H1 (cell line): ENCODE results near the gene FAAP100. TPM values are rescaled to one million over a fixed set of nuclear protein-coding genes. Genes with fewer than 3 reads are reported as not detected.

ENCODE experiments used
- CTCF ChIA-PET: fragments of 300-600 bp; sonication (Branson Sonifier 250); formaldehyde crosslinking; loops from one replicate; lab custom pipeline; 2021; ENCODE audit not compliant: partially characterized antibody; lab: Charles Lee
- POLR2A ChIA-PET: fragments of 300-600 bp; sonication (Branson Sonifier 250); formaldehyde crosslinking; loops from one replicate; lab custom pipeline; 2021; ENCODE audit warnings: inconsistent platforms; ENCODE audit not compliant: partially characterized antibody; lab: Charles Lee
- DNase-seq, 2 experiments: peaks; one replicate each; pipeline versions ENCODE4 v3.0.0 to v3.0.0-alpha.2; 2010 to 2022; ENCODE audit warnings: low spot score in 2 of 2, low read depth in 1 of 2, mixed read lengths in 1 of 2
- FAIRE-seq: peaks from 2 replicates; lab custom pipeline; 2011; peaks lifted over from hg19 to GRCh38; lab: Jason Lieb, UNC
- H2AFZ ChIP-seq: 2 replicates; pipeline ENCODE4 v1.8.1; 2012; ENCODE audit warnings: low read length, inconsistent platforms
- H2AK5ac ChIP-seq: 2 replicates; pipeline ENCODE4 v1.6.1; 2013; ENCODE audit warnings: low read depth, low read length
- H2BK120ac ChIP-seq: replicated peaks from 2 replicates; pipeline ENCODE3; 2013; ENCODE audit warnings: low read depth, low read length, inconsistent platforms
- H2BK12ac ChIP-seq: 2 replicates; pipeline ENCODE4 v1.6.1; 2013; ENCODE audit warnings: low read depth, low read length
- H2BK15ac ChIP-seq: 2 replicates; pipeline ENCODE4 v1.6.1; 2013; ENCODE audit warnings: low read length
- H2BK20ac ChIP-seq: 2 replicates; pipeline ENCODE4 v1.6.1; 2013; ENCODE audit warnings: low read length
- H2BK5ac ChIP-seq: 2 replicates; pipeline ENCODE4 v1.6.1; 2013; ENCODE audit warnings: low read depth, low read length
- H3K14ac ChIP-seq: 2 replicates; pipeline ENCODE4 v1.6.1; 2013; ENCODE audit warnings: inconsistent platforms; ENCODE audit not compliant: insufficient read length
- H3K18ac ChIP-seq: 2 replicates; pipeline ENCODE4 v1.6.1; 2013; ENCODE audit warnings: low read length; ENCODE audit errors: extremely low read depth
- H3K23ac ChIP-seq: 2 replicates; pipeline ENCODE4 v1.6.1; 2013; ENCODE audit warnings: inconsistent platforms; ENCODE audit not compliant: insufficient read length
- H3K23me2 ChIP-seq: 2 replicates; pipeline ENCODE4 v1.6.1; 2013; ENCODE audit warnings: low read depth, low read length
- H3K27ac ChIP-seq: 2 replicates; pipeline ENCODE4 v1.6.1; 2011; ENCODE audit warnings: low read depth, low read length, inconsistent platforms
- H3K27me3 ChIP-seq, 4 experiments: replicated peaks in 1 of 4; 1 replicate in 1 of 4; 2 replicates in 3 of 4; pipeline versions ENCODE4 v1.6.1 to v1.8.1; 2011 to 2013; ENCODE audit warnings: low read length in 3 of 4, mild to moderate bottlenecking in 3 of 4, inconsistent platforms in 2 of 4, mixed read lengths in 2 of 4, moderate library complexity in 1 of 4; ENCODE audit not compliant: control insufficient read depth in 3 of 4, insufficient read depth in 3 of 4; ENCODE audit errors: extremely low read depth in 1 of 4
- H3K36me3 ChIP-seq, 4 experiments: 2 replicates each; pipeline versions ENCODE4 v1.6.1 to v1.8.1; 2011 to 2013; ENCODE audit warnings: mild to moderate bottlenecking in 4 of 4, low read length in 3 of 4, moderate library complexity in 2 of 4, control low read depth in 1 of 4, inconsistent platforms in 1 of 4; ENCODE audit not compliant: insufficient read depth in 4 of 4, control insufficient read depth in 2 of 4
- H3K4ac ChIP-seq: replicated peaks from 2 replicates; pipeline ENCODE3; 2013; ENCODE audit warnings: low read length, low read depth, mixed read lengths, inconsistent platforms; ENCODE audit not compliant: insufficient read length
- H3K4me1 ChIP-seq, 4 experiments: replicated peaks in 1 of 4; 1 replicate in 1 of 4; 2 replicates in 3 of 4; pipeline versions ENCODE4 v1.6.1 to v1.8.1; 2011 to 2013; ENCODE audit warnings: low read length in 3 of 4, inconsistent platforms in 2 of 4, mixed read lengths in 1 of 4; ENCODE audit not compliant: insufficient read depth in 4 of 4, control insufficient read depth in 3 of 4
- H3K4me2 ChIP-seq, 2 experiments: 2 replicates each; pipeline versions ENCODE4 v1.6.1 to v1.8.1; 2011 to 2013; ENCODE audit warnings: low read depth in 2 of 2, low read length in 2 of 2, control low read depth in 1 of 2, inconsistent platforms in 1 of 2, mild to moderate bottlenecking in 1 of 2; ENCODE audit not compliant: insufficient read depth in 1 of 2
- H3K4me3 ChIP-seq, 4 experiments: fragments of 200-600, 300-600 bp in 1 of 4; sonication (generic), shearing (Covaris generic), sonication (Bioruptor Twin) in 1 of 4; 2 replicates each; pipeline versions ENCODE4 v1.5.1 to v1.8.1; 2011 to 2016; ENCODE audit warnings: low read length in 4 of 4, low read depth in 3 of 4, control low read depth in 2 of 4, inconsistent platforms in 2 of 4, mild to moderate bottlenecking in 2 of 4, mixed read lengths in 1 of 4, moderate library complexity in 1 of 4; ENCODE audit not compliant: insufficient read depth in 2 of 4; ENCODE audit errors: extremely low read depth in 1 of 4
- H3K56ac ChIP-seq: replicated peaks from 2 replicates; pipeline ENCODE3; 2013; ENCODE audit warnings: low read depth, mild to moderate bottlenecking, mixed read lengths, low read length, inconsistent platforms; ENCODE audit not compliant: insufficient read length
- H3K79me1 ChIP-seq: 2 replicates; pipeline ENCODE4 v1.6.1; 2013; ENCODE audit warnings: low read depth, low read length, control low read depth
- H3K79me2 ChIP-seq, 2 experiments: 2 replicates each; pipeline versions ENCODE4 v1.6.1 to v1.8.1; 2012 to 2013; ENCODE audit warnings: low read length in 2 of 2, mild to moderate bottlenecking in 2 of 2, inconsistent platforms in 1 of 2; ENCODE audit not compliant: insufficient read depth in 2 of 2, control insufficient read depth in 1 of 2
- H3K9ac ChIP-seq, 4 experiments: replicated peaks in 1 of 4; 1 replicate in 1 of 4; 2 replicates in 3 of 4; pipeline versions ENCODE4 v1.6.1 to v1.8.1; 2011 to 2013; ENCODE audit warnings: low read depth in 3 of 4, low read length in 3 of 4, control low read depth in 2 of 4, mild to moderate bottlenecking in 2 of 4, moderate library complexity in 2 of 4, inconsistent platforms in 1 of 4; ENCODE audit errors: extremely low read depth in 1 of 4
- H3K9me3 ChIP-seq, 2 experiments: 2 replicates each; pipeline versions ENCODE4 v1.6.1 to v1.8.1; 2012 to 2013; ENCODE audit warnings: mild to moderate bottlenecking in 2 of 2, moderate library complexity in 2 of 2, control low read depth in 1 of 2, inconsistent platforms in 1 of 2, low read depth in 1 of 2, low read length in 1 of 2, mixed read lengths in 1 of 2; ENCODE audit not compliant: insufficient read depth in 2 of 2
- H4K20me1 ChIP-seq, 2 experiments: replicated peaks in 1 of 2; 2 replicates each; pipeline versions ENCODE3 to v1.8.1; 2011 to 2013; ENCODE audit warnings: inconsistent platforms in 2 of 2, low read length in 2 of 2, mild to moderate bottlenecking in 1 of 2; ENCODE audit not compliant: insufficient read depth in 2 of 2, control insufficient read depth in 1 of 2
- H4K5ac ChIP-seq: 2 replicates; pipeline ENCODE4 v1.6.1; 2013; ENCODE audit warnings: low read length, low read depth, mixed read lengths, inconsistent platforms; ENCODE audit not compliant: insufficient read length
- H4K8ac ChIP-seq: 2 replicates; pipeline ENCODE4 v1.8.0; 2013; ENCODE audit warnings: mild to moderate bottlenecking, moderate library complexity, low read length, inconsistent platforms; ENCODE audit not compliant: insufficient read depth; ENCODE audit errors: extremely low read depth
- H4K91ac ChIP-seq: replicated peaks from 2 replicates; pipeline ENCODE3; 2013; ENCODE audit warnings: low read length, mixed read lengths, inconsistent platforms; ENCODE audit not compliant: insufficient read length
- ATF3 ChIP-seq: IDR thresholded peaks from 2 replicates; pipeline ENCODE4 v1.6.1; 2011; ENCODE audit warnings: low read depth, mild to moderate bottlenecking, low read length; ENCODE audit not compliant: insufficient read depth
- BACH1 ChIP-seq: IDR thresholded peaks from 2 replicates; pipeline ENCODE4 v1.6.1; 2012; ENCODE audit warnings: low read length, improper control_type of control experiment
- E2F6 ChIP-seq: IDR thresholded peaks from 2 replicates; pipeline ENCODE4 v1.6.1; 2012; ENCODE audit warnings: inconsistent platforms
- EGR1 ChIP-seq: IDR thresholded peaks from 2 replicates; pipeline ENCODE4 v1.6.1; 2011; ENCODE audit warnings: low read depth, low read length, borderline replicate concordance
- HDAC6 ChIP-seq: IDR thresholded peaks from one replicate; pipeline ENCODE4 v1.7.1; 2012; ENCODE audit warnings: low read depth, mild to moderate bottlenecking, inconsistent platforms, low read length, moderate library complexity
- MAX ChIP-seq: IDR thresholded peaks from 2 replicates; pipeline ENCODE4 v1.6.1; 2012; ENCODE audit warnings: inconsistent platforms
- SIX5 ChIP-seq: IDR thresholded peaks from 2 replicates; pipeline ENCODE4 v1.6.1; 2011; ENCODE audit warnings: mild to moderate bottlenecking, low read depth, low read length
- SRF ChIP-seq: IDR thresholded peaks from 2 replicates; pipeline ENCODE4 v1.6.1; 2011; ENCODE audit warnings: mild to moderate bottlenecking, low read depth, low read length, moderate library complexity
- TAF1 ChIP-seq: IDR thresholded peaks from 2 replicates; pipeline ENCODE4 v1.6.1; 2011; ENCODE audit warnings: mild to moderate bottlenecking, low read depth, low read length
- TBP ChIP-seq: IDR thresholded peaks from 2 replicates; pipeline ENCODE4 v1.6.1; 2011; ENCODE audit warnings: low read depth, low read length, improper control_type of control experiment
- ZNF274 ChIP-seq: IDR thresholded peaks from 2 replicates; pipeline ENCODE4 v1.7.0; 2012; ENCODE audit warnings: low read length, borderline replicate concordance; ENCODE audit errors: extremely low read depth
- WGBS, 2 experiments: shearing (Covaris generic) in 1 of 2; methylation state at CpG; one replicate each; pipeline versions ENCODE4 v1.1.6 to v1.1.7; 2013 to 2015; ENCODE audit warnings: low lambda C conversion rate in 2 of 2, mixed read lengths in 2 of 2, inconsistent platforms in 1 of 2, low coverage in 1 of 2, missing lambda C conversion rate in 1 of 2; ENCODE audit not compliant: insufficient replicate concordance in 2 of 2, insufficient coverage in 1 of 2, insufficient read length in 1 of 2; ENCODE audit errors: extremely low coverage in 1 of 2, missing lambda C conversion rate in 1 of 2; 5-methylcytosine and 5-hydroxymethylcytosine counted together
- polyA plus RNA-seq, 7 experiments: library from polyadenylated mRNA; depleted of rRNA in 3 of 7; stranded (reverse) in 5 of 7; unstranded in 2 of 7; fragments of >200 nt in 5 of 7; fragments of 200-250 nt in 2 of 7; gene quantifications; 1 replicate in 5 of 7; 2 replicates in 1 of 7; 4 replicates in 1 of 7; pipeline versions ENCODE4 v1.2.1 to v1.2.3, GENCODE V29; 2011 to 2013; ENCODE audit warnings: missing spikeins in 2 of 7, mixed read lengths in 2 of 7
- total RNA-seq: library from RNA; stranded (reverse); fragmentation: NEBNext Ultra II Directional; extraction: Animal tissue kit (Norgen Biotek cat#: 25700); gene quantifications from 2 replicates; pipeline ENCODE4 v1.2.1, GENCODE V29; 2021

Gene FAAP100
- total and polyA plus RNA-seq, 2 of the 8 experiments (the other 6 are each of a cell fraction or from before 2014, with no cell fraction given) = 23.2 to 41.8 TPM

GRCh38 chr17:81537856-81538555, 14.1 kb downstream of the FAAP100 start:
- no peaks in the 10 kb centered on the region; a peak in 1 of 4 replicates for H3K9me3 ChIP-seq
- POLR2A ChIA-PET = interaction anchor here (0.6 to 5.9 kb wide), 18 partner anchors 8 to 280 kb away, joined by 3 to 125 read pairs (median 4); partner anchors contain the start of genes ACTG1, BAHCC1, FAAP100 and FSCN2
- no peak overlapping the region for H3K9ac ChIP-seq
- H3K79me2 ChIP-seq = no peaks in the 10 kb centered on the region
- H3K18ac ChIP-seq = no peak overlapping the region
- no peak overlapping the region for H4K5ac ChIP-seq
- H3K56ac ChIP-seq = no peak overlapping the region
- H2AK5ac ChIP-seq = no peak overlapping the region
- CTCF ChIA-PET = interaction anchor here (0.6 to 3.6 kb wide), 26 partner anchors 10 to 512 kb away, joined by 3 to 33 read pairs (median 4); partner anchors contain the start of gene FSCN2
- H3K4me1 ChIP-seq = peaks cover 0 to 11% (median 5%) of the 10 kb centered on the region in 4 experiments; a peak in 5 of 7 replicates
- peaks cover 9% of the 10 kb centered on the region; the same call in 1 of the 2 replicates for H3K23me2 ChIP-seq
- H2BK5ac ChIP-seq = no peak overlapping the region
- DNase-seq (no peak), FAIRE-seq (no peak)
- H3K14ac ChIP-seq = no peak overlapping the region
- H2AFZ ChIP-seq = no peak overlapping the region
- H4K91ac ChIP-seq = no peak overlapping the region
- no peak overlapping the region for H3K4ac ChIP-seq
- H3K4me2 ChIP-seq = peak overlapping the region; percentile 57 to 72; a peak in 2 of 4 replicates
- H4K20me1 ChIP-seq = peaks cover 2 to 8% of the 10 kb centered on the region in 2 experiments
- WGBS, 2 experiments = 77% methylated on average over 26 of the region's 26 CpGs; no CpG with 5 or more reads in 1 of the 2 experiments
- no peak overlapping the region for H3K4me3 ChIP-seq
- H2BK15ac ChIP-seq = no peak overlapping the region; the same call in 1 of the 2 replicates
- peak overlapping the region; percentile 45; the same call in 1 of the 2 replicates for H4K8ac ChIP-seq
- H3K27me3 ChIP-seq = peaks cover 8 to 28% (median 23%) of the 10 kb centered on the region in 4 experiments; a peak in 6 of 7 replicates
- H3K23ac ChIP-seq = no peak overlapping the region
- H3K27ac ChIP-seq = no peak overlapping the region
- H2BK12ac ChIP-seq = no peak overlapping the region
- no peak overlapping the region for H2BK20ac ChIP-seq
- H2BK120ac ChIP-seq = no peak overlapping the region
- H3K79me1 ChIP-seq = 0 out of 2 replicates have a peak, but pooled peaks cover 3% of the 10 kb centered on the region
- H3K36me3 ChIP-seq = peaks cover 0 to 10% (median 3%) of the 10 kb centered on the region in 4 experiments; a peak in 6 of 8 replicates
- TF ChIP-seq ZNF274 (no peak), HDAC6 (no peak), BACH1 (no peak), TBP (no peak), SIX5 (no peak), SRF (no peak), E2F6 (peak; percentile 5; the same call in 1 of the 2 replicates), MAX (peak; percentile 34; the same call in 1 of the 2 replicates), EGR1 (no peak), TAF1 (no peak), ATF3 (no peak)
